NCI-H187 (cell line): ENCODE measurements around the gene EBI3.
"Not testable (repeated sequence)": the region's sequence is repeated elsewhere in the genome, so short reads cannot be mapped to it uniquely, and the experiment has no call there.

Experiments used
- DNase-seq, 2 experiments: peaks; one replicate each; lab custom pipeline; 2025; lab: John Stamatoyannopoulos, UW

EBI3 gene

DNA sequence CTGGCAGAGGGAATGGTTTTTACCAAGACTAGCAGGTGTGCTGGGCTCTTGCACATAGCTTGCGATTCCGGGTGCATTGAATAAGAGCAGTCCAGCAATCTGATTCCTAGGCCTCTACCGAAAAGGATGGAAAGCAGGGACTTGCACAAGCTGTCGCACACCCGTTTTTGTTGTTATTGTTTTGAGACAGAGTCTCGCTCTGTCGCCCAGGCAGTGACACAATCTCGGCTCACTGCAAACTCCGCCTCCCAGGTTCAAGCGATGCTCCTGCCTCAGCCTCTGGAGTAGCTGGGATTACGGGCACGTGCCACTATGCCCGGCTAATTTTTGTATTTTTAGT, 5.5 kb downstream of the EBI3 start:
- no peak for DNase-seq

- not testable (repeated sequence) for DNase-seq
Observed at GRCh38 chr19:4237510-4237909, 8.2 kb downstream of the EBI3 start.

GRCh38 chr19:4238831-4239230, 9.5 kb downstream of the EBI3 start:
- no peak for DNase-seq

- DNase-seq, result no peak
Observed at GRCh38 chr19:4241824-4242430, 12.6 kb downstream of the EBI3 start.

- not testable (repeated sequence) for DNase-seq
Observed at GRCh38 chr19:4245938-4246337, 16.6 kb downstream of the EBI3 start.

- DNase-seq, result peak; percentile 99 to 100
Observed at GRCh38 chr19:4246767-4247593, 17.7 kb downstream of the EBI3 start, which contains the start of gene YJU2. Gene YJU2, plus strand, starts transcription at chr19:4247080. Its CDS starts 67 bp downstream, at chr19:4247147.

DNA sequence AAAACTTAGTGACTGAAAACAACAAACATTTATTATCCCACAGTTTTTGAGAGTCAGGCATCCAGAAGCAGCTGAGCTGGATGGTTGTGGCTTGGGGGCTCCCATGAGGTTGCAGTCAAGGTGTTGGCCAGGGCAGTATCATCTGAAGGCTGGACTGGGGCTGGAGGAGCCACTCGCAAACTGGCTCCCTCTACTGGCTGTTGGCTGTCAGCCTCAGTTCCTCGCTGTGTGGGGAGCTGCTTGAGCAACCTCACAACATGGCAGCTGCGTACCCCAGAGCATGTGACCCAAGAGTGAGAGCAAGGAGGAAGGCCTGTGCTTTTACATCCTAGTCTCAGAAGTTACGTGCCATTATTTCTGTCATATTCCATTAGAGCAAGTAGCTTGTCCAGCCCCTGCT, 27.2 kb downstream of the EBI3 start:
- DNase-seq, result no peak

GRCh38 chr19:4257025-4257424, 27.7 kb downstream of the EBI3 start:
- no peak for DNase-seq

- DNase-seq, result no peak
Observed at GRCh38 chr19:4258181-4258580, 28.9 kb downstream of the EBI3 start.

DNA sequence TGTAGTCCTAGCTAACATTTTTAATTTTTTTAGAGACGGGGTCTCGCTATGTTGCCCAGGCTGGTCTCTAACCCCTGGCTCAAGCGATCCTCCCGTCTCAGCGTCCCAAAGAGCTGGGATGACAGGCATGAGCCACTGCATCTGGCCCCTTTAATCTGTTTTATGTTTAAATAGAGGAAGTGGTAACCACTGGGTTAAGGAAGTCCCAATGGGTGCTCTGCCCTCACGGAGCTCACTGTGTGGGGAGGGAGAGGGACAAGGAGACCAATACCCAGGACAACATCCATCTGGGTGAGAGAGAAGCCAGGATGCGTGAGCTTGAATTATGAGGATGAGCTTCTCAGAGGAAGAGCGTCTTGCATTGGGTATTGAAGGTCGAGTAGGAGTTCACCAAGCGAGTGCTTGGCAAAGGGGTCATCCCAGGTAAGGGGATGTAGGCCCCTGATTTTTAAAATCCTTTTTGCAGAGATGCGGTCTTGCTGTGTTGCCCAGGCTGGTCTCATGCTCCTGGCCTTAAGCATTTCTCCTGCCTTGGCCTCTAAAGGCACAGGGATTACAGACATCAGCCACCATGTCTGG, 31.4 kb downstream of the EBI3 start:
- no peak for DNase-seq

- DNase-seq, result no peak
Observed at GRCh38 chr19:4264812-4265211, 35.5 kb downstream of the EBI3 start.

DNA sequence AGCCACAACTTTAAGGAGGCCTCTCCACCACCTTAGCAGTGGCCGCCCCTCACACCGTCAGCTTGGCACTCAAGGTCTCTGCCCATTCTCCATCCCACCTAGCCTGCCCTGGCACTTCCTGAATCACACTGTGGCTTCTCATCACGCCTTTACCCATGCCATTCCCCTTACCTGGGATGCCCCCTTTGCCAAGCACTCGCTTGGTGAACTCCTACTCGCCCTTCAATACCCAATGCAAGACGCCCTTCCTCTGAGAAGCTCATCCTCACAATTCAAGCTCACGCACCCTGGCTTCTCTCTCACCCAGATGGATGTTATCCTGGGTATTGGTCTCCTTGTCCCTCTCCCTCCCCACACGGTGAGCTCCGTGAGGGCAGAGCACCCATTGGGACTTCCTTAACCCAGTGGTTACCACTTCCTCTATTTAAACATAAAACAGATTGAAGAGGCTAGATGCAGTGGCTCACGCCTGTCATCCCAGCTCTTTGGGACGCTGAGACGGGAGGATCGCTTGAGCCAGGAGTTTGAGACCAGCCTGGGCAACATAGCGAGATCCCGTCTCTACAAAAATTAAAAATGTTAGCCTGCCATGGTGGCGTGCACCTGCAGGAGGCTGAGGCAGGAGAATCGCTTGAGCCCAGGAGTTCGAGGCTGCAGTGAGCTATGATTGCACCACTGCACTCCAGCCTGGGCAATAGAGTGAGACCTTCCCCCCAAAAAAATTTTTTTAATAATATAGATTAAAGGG, 37.1 kb downstream of the EBI3 start:
- no peak for DNase-seq

- DNase-seq, result no peak
Observed at GRCh38 chr19:4267101-4267900, 38.0 kb downstream of the EBI3 start.

- no peak for DNase-seq
Observed at GRCh38 chr19:4267901-4268815, 38.8 kb downstream of the EBI3 start.

DNA sequence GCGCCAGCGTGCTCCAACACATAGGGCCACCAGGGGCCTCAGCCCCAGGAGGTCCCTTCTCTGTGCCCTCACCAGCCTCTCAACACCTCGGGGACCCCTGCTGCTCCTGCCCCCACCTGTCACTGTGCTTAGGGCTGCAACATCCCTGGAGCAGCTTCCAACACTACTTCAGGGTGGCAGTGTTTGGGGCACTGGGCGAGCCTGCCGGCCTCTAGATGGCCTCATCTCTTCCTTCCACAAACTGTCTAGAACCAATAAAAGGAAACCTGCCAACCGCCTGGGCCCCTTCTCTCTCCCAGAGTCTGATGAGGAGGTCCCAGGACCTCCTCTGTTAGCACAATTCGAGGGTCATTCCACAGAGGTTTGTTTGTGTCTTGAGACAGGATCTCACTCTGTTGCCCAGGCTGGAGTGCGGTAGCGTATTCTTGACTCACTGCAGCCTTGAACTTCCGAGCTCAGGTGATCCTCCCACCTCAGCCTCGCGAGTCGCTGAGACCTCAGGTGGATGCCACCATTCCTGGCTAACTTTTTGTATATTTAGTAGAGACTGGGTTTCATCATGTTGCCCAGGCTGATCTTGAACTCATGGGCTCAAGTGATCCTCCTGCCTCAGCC, 39.6 kb downstream of the EBI3 start:
- no peak for DNase-seq

GRCh38 chr19:4272894-4273293, 43.6 kb downstream of the EBI3 start:
- no peak for DNase-seq

DNA sequence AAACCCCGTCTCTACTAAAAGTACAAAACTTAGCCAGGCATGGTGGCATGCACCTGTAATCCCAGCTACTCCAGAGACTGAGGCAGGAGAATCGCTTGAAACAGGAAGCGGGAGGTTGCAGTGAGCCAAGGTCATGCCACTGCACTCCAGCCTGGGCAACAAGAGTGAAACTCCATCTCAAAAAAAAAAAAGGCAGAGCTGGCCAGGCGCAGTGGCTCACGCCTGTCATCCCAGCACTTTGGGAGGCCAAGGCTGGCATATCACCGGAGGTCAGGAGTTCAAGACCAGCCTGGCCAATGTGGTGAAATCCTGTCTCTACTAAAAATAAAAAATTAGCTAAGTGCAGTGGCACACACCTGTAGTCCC, 45.0 kb downstream of the EBI3 start:
- DNase-seq, result not testable (repeated sequence)

DNA sequence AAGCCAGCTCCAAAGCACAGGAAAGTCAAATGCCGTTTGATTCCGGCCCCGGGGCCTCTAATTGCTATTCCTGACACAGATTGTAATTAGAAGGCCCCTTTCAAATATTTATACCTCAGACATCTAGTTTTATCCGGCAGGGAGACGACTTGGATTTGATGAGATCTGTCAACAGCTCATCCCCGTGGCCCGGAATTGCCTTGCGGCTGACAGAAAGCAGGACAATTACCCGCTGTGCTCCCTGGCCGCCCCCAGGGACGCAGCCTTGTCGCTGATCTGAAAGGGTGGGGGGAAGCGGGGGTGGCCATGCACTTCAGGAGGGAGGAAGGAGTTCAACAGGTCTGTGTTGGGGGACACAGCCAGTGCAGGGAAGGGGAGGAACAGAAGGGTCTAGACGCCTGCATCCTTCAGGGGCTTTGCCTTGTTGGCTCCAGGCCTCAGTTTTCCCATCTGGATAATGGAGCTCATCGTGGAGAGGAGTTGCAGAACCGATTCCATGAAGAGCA, 47.9 kb downstream of the EBI3 start:
- DNase-seq, result no peak

GRCh38 chr19:4278010-4278409, 48.7 kb downstream of the EBI3 start:
- no peak for DNase-seq
